Natural killer cell treated with Interleukin-12 subunit alpha and Interleukin-12 subunit beta and Interleukin-15 and Interleukin-18, amount 100 ng/mL, for 72 hours (primary cell): ENCODE data around the gene KLHL3. TPM values are rescaled to one million over a fixed set of nuclear protein-coding genes. Genes with fewer than 3 reads are reported as not detected.
A peak's percentile ranks its signal among the peaks of the same experiment; 100 is the strongest.

Experiments used
- ATAC-seq, 2 donors: fragments of 150-1000 bp; cut with Tn5 transposase in 1 of 2; sonication (Bioruptor Pico), chemical (Tn5 transposase) in 1 of 2; 2 replicates each; pipeline ENCODE4 v1.10.0; 2021
- DNase-seq: peaks from one replicate; pipeline ENCODE4 v3.0.0; 2022; ENCODE audit warnings: low spot score
- H3K27ac Mint-ChIP-seq, 2 donors: 1 replicate in 1 of 2; 2 replicates in 1 of 2; pipeline ENCODE4 v1.8.0; 2022; ENCODE audit warnings: mixed read lengths in 2 of 2, mild to moderate bottlenecking in 1 of 2, moderate library complexity in 1 of 2
- H3K27me3 Mint-ChIP-seq, 2 donors: 1 replicate in 1 of 2; 2 replicates in 1 of 2; pipeline ENCODE4 v1.8.0; 2022; ENCODE audit warnings: mixed read lengths in 2 of 2
- H3K36me3 Mint-ChIP-seq: one replicate; pipeline ENCODE4 v1.8.0; 2022; ENCODE audit warnings: mixed read lengths
- H3K4me1 Mint-ChIP-seq, 2 donors: 1 replicate in 1 of 2; 2 replicates in 1 of 2; pipeline ENCODE4 v1.8.0; 2022; ENCODE audit warnings: low read depth in 2 of 2, mixed read lengths in 2 of 2, mild to moderate bottlenecking in 1 of 2
- H3K4me3 Mint-ChIP-seq: one replicate; pipeline ENCODE4 v1.8.0; 2022; ENCODE audit warnings: mixed read lengths
- H3K9me3 Mint-ChIP-seq: 2 replicates; pipeline ENCODE4 v1.8.0; 2022; ENCODE audit warnings: mixed read lengths
- total RNA-seq, 2 donors: library from RNA; stranded (reverse); gene quantifications; one replicate each; pipeline ENCODE4 v1.2.3, GENCODE V29; 2022

KLHL3 gene
- total RNA-seq, 2 donors from 2014 or later, result 1.4 to 3.0 TPM

GRCh38 chr5:137594717-137595116 is 141.2 kb downstream of the KLHL3 start:
- Mint-ChIP-seq H3K27ac (no peak overlapping the region), H3K4me1 (no peaks in the 10 kb centered on the region), H3K27me3 (peaks cover 35 to 64% of the 10 kb centered on the region in 2 donors), H3K36me3 (no peaks in the 10 kb centered on the region), H3K4me3 (no peak overlapping the region), H3K9me3 (no peaks in the 10 kb centered on the region)
- ATAC-seq (no peak), DNase-seq (no peak)

GRCh38 chr5:137592317-137592716 is 143.6 kb downstream of the KLHL3 start:
- Mint-ChIP-seq H3K4me1 (peaks cover 5 to 6% of the 10 kb centered on the region in 2 donors), H3K4me3 (no peak overlapping the region), H3K9me3 (no peaks in the 10 kb centered on the region), H3K27ac (no peak overlapping the region), H3K27me3 (peaks cover 29 to 70% of the 10 kb centered on the region in 2 donors), H3K36me3 (peaks cover 4% of the 10 kb centered on the region)
- DNase-seq, result no peak
- ATAC-seq, result no peak

GRCh38 chr5:137589185-137589584 is 146.7 kb downstream of the KLHL3 start:
- DNase-seq (no peak), ATAC-seq (no peak)
- Mint-ChIP-seq H3K4me3 (no peak overlapping the region), H3K27ac (no peak overlapping the region), H3K36me3 (peaks cover 4% of the 10 kb centered on the region), H3K9me3 (no peaks in the 10 kb centered on the region), H3K4me1 (peaks cover 5 to 6% of the 10 kb centered on the region in 2 donors), H3K27me3 (peaks cover 20 to 60% of the 10 kb centered on the region in 2 donors)

GRCh38 chr5:137587919-137588318 is 148.0 kb downstream of the KLHL3 start:
- Mint-ChIP-seq H3K9me3 (no peaks in the 10 kb centered on the region), H3K36me3 (peaks cover 4% of the 10 kb centered on the region), H3K27me3 (peaks cover 17 to 50% of the 10 kb centered on the region in 2 donors), H3K27ac (no peak overlapping the region), H3K4me3 (no peak overlapping the region), H3K4me1 (peaks cover 5 to 6% of the 10 kb centered on the region in 2 donors)
- ATAC-seq (no peak), DNase-seq (no peak)

DNA sequence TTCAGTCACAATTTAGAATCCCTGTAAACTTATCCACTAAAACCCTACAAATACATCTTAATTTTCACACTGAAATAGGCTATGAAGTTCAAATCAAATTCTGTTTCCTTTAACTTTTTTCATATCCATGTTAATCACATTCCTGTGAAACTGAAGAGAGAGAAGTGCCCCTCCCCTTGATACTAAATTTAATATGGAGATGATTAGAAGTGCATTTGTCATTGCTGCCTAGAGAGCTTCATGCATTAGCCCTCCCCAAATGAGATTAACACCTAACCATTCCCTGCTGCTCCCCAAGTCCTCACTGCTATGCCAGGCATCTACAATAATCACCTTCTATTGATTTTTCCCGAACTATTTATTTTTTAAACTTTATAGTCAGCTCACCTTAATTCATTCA is 151.6 kb downstream of the KLHL3 start:
- peaks cover 17 to 39% of the 10 kb centered on the region in 2 donors for H3K27me3 Mint-ChIP-seq

GRCh38 chr5:137583129-137583528 is 152.8 kb downstream of the KLHL3 start:
- Mint-ChIP-seq H3K4me1 (peaks cover 14 to 17% of the 10 kb centered on the region in 2 donors), H3K27ac (no peak overlapping the region), H3K4me3 (no peak overlapping the region), H3K36me3 (no peaks in the 10 kb centered on the region), H3K9me3 (no peaks in the 10 kb centered on the region), H3K27me3 (peaks cover 9 to 28% of the 10 kb centered on the region in 2 donors)
- DNase-seq, result no peak
- ATAC-seq, result no peak

More for the DNA sequence above, 151.6 kb downstream of the KLHL3 start:
- no peak overlapping the region for H3K27ac Mint-ChIP-seq
- H3K4me1 Mint-ChIP-seq, result peaks cover 20 to 22% of the 10 kb centered on the region in 2 donors
- H3K9me3 Mint-ChIP-seq, result no peaks in the 10 kb centered on the region
- peaks cover 4% of the 10 kb centered on the region for H3K36me3 Mint-ChIP-seq
- H3K4me3 Mint-ChIP-seq, result no peak overlapping the region
- no peak for DNase-seq
- no peak for ATAC-seq

GRCh38 chr5:137582218-137582617 is 153.7 kb downstream of the KLHL3 start:
- Mint-ChIP-seq H3K4me1 (peaks cover 14 to 17% of the 10 kb centered on the region in 2 donors), H3K4me3 (peak overlapping the region; percentile 42), H3K36me3 (no peaks in the 10 kb centered on the region), H3K27me3 (peaks cover 8 to 19% of the 10 kb centered on the region in 2 donors), H3K27ac (peak overlapping the region in 1 of 2 donors; percentile 0), H3K9me3 (no peaks in the 10 kb centered on the region)
- DNase-seq (no peak), ATAC-seq (no peak)

DNA sequence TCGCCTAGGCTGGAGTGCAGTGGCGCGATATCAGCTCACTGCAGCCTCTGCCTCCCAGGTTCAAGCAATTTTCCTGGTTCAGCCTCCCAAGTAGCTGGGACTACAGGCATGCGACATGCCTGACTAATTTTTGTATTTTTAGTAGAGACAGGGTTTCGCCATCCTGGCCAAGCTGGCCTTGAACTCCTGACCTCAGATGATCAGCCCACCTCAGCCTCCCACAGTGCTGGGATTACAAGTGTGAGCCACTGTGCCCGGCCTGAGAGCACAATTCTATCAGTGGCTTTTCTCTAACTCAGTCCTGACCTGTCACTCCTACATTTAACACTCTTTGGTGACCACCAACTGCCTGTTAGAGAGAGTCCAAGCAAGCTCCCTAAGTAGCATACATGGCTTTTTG is 154.1 kb downstream of the KLHL3 start:
- peaks cover 5 to 15% of the 10 kb centered on the region in 2 donors for H3K27me3 Mint-ChIP-seq
- peak overlapping the region in 1 of 2 donors; percentile 0 for H3K27ac Mint-ChIP-seq
- no peaks in the 10 kb centered on the region for H3K36me3 Mint-ChIP-seq
- peaks cover 14 to 17% of the 10 kb centered on the region in 2 donors for H3K4me1 Mint-ChIP-seq
- DNase-seq (no peak), ATAC-seq (no peak)
- H3K9me3 Mint-ChIP-seq, result no peaks in the 10 kb centered on the region
- peak overlapping the region; percentile 42 for H3K4me3 Mint-ChIP-seq

GRCh38 chr5:137580030-137580429 is 155.9 kb downstream of the KLHL3 start:
- Mint-ChIP-seq H3K4me1 (peaks cover 14 to 17% of the 10 kb centered on the region in 2 donors), H3K27me3 (peaks cover 9 to 17% of the 10 kb centered on the region in 2 donors), H3K9me3 (no peaks in the 10 kb centered on the region), H3K36me3 (no peaks in the 10 kb centered on the region), H3K4me3 (no peak overlapping the region), H3K27ac (no peak overlapping the region)
- DNase-seq, result no peak
- no peak for ATAC-seq

DNA sequence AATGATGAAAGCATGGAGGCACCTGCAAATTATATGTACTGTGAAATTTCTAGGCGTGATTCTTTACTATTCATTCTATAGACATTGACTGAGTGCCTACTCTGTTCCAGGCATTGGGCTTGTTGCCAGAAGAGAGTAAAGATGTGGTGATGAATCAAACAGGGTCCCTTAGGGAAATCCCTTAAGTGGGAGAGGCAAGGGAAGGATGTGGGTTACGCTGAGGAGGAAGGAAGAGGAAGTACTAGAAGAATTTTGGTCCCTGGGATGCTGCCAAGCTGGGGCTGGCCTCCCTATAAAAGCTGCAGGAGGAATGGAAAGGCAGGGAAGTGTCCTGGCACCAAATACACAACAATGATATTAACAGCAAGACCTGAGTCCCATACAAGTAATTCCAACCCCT is 160.0 kb downstream of the KLHL3 start:
- H3K4me1 Mint-ChIP-seq, result peaks cover 12 to 19% of the 10 kb centered on the region in 2 donors
- no peak for ATAC-seq
- H3K36me3 Mint-ChIP-seq, result no peaks in the 10 kb centered on the region
- DNase-seq, result no peak
- H3K4me3 Mint-ChIP-seq, result no peak overlapping the region
- no peak overlapping the region for H3K27ac Mint-ChIP-seq
- H3K27me3 Mint-ChIP-seq, result peaks cover 22 to 28% of the 10 kb centered on the region in 2 donors
- no peaks in the 10 kb centered on the region for H3K9me3 Mint-ChIP-seq

- Mint-ChIP-seq H3K27ac (no peak overlapping the region), H3K27me3 (peaks cover 22 to 34% of the 10 kb centered on the region in 2 donors), H3K36me3 (no peaks in the 10 kb centered on the region), H3K9me3 (no peaks in the 10 kb centered on the region), H3K4me3 (no peak overlapping the region), H3K4me1 (peaks cover 14 to 22% of the 10 kb centered on the region in 2 donors)
- DNase-seq (no peak), ATAC-seq (no peak)
Measured at GRCh38 chr5:137575211-137575610, 160.7 kb downstream of the KLHL3 start.

- ATAC-seq, result no peak
- H3K36me3 Mint-ChIP-seq, result no peaks in the 10 kb centered on the region
- DNase-seq, result no peak
- H3K9me3 Mint-ChIP-seq, result no peaks in the 10 kb centered on the region
- H3K27me3 Mint-ChIP-seq, result peaks cover 22 to 37% of the 10 kb centered on the region in 2 donors
- H3K4me1 Mint-ChIP-seq, result peaks cover 7 to 29% of the 10 kb centered on the region in 2 donors
- no peak overlapping the region for H3K27ac Mint-ChIP-seq
- no peak overlapping the region for H3K4me3 Mint-ChIP-seq
Measured at GRCh38 chr5:137573376-137573775, 162.5 kb downstream of the KLHL3 start.

- Mint-ChIP-seq H3K4me1 (peaks cover 7 to 29% of the 10 kb centered on the region in 2 donors), H3K27me3 (peaks cover 22 to 37% of the 10 kb centered on the region in 2 donors), H3K27ac (no peak overlapping the region), H3K4me3 (no peak overlapping the region), H3K36me3 (no peaks in the 10 kb centered on the region), H3K9me3 (no peaks in the 10 kb centered on the region)
- ATAC-seq, result no peak
- no peak for DNase-seq
Measured at GRCh38 chr5:137572042-137572695, 163.7 kb downstream of the KLHL3 start.

DNA sequence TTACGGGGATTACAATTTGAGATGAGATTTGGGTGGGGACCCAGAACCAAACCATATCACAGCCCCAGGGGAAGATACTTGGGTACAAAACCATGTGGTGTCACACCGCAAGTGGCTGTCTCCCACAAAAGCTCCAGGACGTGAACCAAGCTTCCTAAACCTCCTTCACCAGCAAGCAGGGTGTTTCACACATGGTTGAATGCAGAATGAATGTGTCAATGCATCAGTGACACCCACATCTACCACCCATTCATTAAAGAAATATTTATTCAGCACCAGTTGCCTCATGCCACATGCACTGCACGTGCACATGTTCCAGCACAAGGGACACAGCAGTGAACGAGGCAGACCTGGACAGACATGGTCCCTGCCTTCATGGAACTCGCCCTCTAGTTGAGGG is 165.8 kb downstream of the KLHL3 start:
- no peaks in the 10 kb centered on the region for H3K9me3 Mint-ChIP-seq

More for the DNA sequence above, 165.8 kb downstream of the KLHL3 start:
- H3K4me1 Mint-ChIP-seq, result peaks cover 7 to 35% of the 10 kb centered on the region in 2 donors
- no peak overlapping the region for H3K4me3 Mint-ChIP-seq
- no peaks in the 10 kb centered on the region for H3K36me3 Mint-ChIP-seq
- no peak for ATAC-seq
- H3K27ac Mint-ChIP-seq, result no peak overlapping the region
- H3K27me3 Mint-ChIP-seq, result peaks cover 26 to 28% of the 10 kb centered on the region in 2 donors
- no peak for DNase-seq
